Omental fat pad (tissue), 4 donors: ENCODE results near the gene GALNTL6. TPM values are rescaled to one million over a fixed set of nuclear protein-coding genes. Genes with fewer than 3 reads are reported as not detected.

ENCODE experiments used
- ATAC-seq: fragments of 150-250 bp; one replicate; pipeline ENCODE4 v1.9.1; 2016; ENCODE audit warnings: mild to moderate bottlenecking, moderate library complexity; ENCODE audit not compliant: low FRiP score
- DNase-seq: peaks from one replicate; pipeline ENCODE4 v3.0.0-alpha.2; 2019; ENCODE audit warnings: low spot score
- total RNA-seq, 4 donors: library from RNA; depleted of rRNA; stranded (reverse); fragments of >200 nt; gene quantifications; one replicate each; pipeline ENCODE4 v1.1.0, GENCODE V29; 2016
- TF ChIP-seq, protein P1 (sequence below), 3 donors: fragments of 450-650 bp; IDR thresholded peaks; one replicate each; pipeline ENCODE4 v1.5.1; 2016 to 2017; ENCODE audit warnings: antibody characterized with exemption in 3 of 3, mild to moderate bottlenecking in 3 of 3, moderate library complexity in 2 of 3

GALNTL6 gene
- total RNA-seq, 4 donors from 2014 or later = not detected

GRCh38 chr4:172109466-172109865 lies 296.3 kb downstream of the GALNTL6 start:
- no peak for ATAC-seq
- DNase-seq = no peak
- TF ChIP-seq, protein P1, sequence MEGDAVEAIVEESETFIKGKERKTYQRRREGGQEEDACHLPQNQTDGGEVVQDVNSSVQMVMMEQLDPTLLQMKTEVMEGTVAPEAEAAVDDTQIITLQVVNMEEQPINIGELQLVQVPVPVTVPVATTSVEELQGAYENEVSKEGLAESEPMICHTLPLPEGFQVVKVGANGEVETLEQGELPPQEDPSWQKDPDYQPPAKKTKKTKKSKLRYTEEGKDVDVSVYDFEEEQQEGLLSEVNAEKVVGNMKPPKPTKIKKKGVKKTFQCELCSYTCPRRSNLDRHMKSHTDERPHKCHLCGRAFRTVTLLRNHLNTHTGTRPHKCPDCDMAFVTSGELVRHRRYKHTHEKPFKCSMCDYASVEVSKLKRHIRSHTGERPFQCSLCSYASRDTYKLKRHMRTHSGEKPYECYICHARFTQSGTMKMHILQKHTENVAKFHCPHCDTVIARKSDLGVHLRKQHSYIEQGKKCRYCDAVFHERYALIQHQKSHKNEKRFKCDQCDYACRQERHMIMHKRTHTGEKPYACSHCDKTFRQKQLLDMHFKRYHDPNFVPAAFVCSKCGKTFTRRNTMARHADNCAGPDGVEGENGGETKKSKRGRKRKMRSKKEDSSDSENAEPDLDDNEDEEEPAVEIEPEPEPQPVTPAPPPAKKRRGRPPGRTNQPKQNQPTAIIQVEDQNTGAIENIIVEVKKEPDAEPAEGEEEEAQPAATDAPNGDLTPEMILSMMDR (IDR thresholded peaks at IDR 0.05) = no peak

DNA sequence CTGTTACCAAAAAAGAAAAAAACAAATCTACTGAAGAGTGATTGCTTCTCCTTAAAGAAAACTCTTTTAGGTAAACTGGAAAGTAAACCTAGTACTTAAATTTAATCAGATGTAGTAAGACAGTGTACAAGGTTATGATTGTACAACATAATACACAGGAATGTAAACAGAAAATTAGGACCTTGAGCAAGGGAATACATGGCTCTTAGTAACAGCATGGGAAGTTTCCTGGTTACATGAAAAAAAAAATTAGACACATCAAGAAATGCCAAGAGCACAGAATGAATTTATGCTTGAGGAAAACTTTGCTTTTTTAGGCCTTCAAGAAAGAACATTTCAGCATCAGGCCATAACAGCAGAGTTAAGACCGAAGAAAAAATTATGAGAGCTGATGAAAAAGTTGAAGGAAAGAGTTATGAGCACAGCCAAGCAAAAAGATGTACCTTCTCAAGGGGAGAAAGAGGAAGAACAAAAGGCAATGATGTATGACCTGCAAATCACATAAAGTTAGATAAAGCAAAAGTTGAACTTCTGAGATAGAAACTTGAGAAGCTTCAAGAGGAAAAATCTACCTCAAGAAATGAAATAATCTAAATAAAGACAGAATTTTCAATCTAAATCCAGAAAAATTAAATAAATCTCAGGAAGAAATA lies 311.6 kb downstream of the GALNTL6 start:
- ATAC-seq = no peak
- no peak for DNase-seq
- TF ChIP-seq, protein P1 (IDR thresholded peaks at IDR 0.05) = no peak

GRCh38 chr4:172125443-172125842 lies 312.2 kb downstream of the GALNTL6 start:
- no peak for DNase-seq

DNA sequence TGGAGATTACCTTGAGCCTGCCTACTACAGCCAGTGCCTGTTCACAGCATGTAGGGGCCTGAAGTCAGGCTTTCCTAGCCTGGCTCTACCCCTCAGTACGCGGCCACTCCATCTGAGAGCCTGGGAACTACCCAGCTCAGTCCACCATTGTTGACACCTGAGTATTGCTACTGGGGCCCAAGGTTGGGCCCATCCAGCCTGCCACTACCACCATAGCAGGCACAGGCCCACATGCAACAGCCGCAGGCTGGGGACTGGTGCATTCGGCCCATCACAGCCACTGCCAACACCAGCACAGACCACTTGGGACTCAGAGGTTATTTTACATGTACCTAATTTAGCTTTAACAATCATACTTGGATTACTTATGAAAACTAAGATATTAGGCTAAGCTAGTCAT lies 314.0 kb downstream of the GALNTL6 start:
- TF ChIP-seq, protein P1 (IDR thresholded peaks at IDR 0.05) = no peak
- no peak for ATAC-seq
- DNase-seq = no peak

More at GRCh38 chr4:172125443-172125842, 312.2 kb downstream of the GALNTL6 start:
- no peak for ATAC-seq
- TF ChIP-seq, protein P1 (IDR thresholded peaks at IDR 0.05) = no peak

DNA sequence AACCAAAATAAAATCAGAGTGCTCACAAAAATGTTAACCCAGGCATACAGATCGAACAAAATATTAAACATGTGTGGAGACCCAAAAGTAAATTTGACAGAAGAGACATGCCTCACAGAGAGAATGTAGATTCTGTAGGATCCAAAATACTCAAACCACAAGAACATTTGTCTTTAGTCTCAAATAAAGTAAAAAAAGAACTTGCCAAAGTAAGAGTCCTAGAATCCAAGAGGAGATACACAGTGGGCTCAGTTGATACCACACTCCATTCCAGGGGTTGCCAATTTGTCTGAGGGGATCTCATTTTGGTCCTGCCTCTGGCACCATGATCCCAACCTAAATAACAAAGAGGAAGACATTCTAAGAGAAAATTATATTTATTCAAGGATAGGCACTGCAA lies 316.4 kb downstream of the GALNTL6 start:
- DNase-seq = no peak
- TF ChIP-seq, protein P1 (IDR thresholded peaks at IDR 0.05) = no peak

DNA sequence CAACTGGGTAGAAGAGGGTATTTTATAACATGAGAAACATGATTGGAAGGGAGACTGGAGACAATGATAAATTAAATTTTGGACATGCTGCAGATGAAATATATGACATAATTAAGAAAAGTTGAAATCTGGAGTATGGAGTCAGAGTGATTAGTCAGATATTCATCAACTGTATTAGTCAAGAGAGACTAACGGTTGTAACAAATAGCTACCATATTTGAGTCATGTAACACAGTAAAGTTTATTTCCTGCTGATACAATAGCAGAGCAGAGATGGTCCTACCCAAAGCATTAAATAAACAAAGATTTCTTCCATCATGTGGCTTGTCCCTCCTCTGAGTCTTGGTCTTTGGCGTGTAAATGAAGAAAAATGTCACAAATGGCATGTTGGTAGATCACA lies 321.3 kb downstream of the GALNTL6 start:
- TF ChIP-seq, protein P1 (IDR thresholded peaks at IDR 0.05) = no peak
- DNase-seq (no peak), ATAC-seq (no peak)

More for the DNA sequence above, 316.4 kb downstream of the GALNTL6 start:
- no peak for ATAC-seq

DNA sequence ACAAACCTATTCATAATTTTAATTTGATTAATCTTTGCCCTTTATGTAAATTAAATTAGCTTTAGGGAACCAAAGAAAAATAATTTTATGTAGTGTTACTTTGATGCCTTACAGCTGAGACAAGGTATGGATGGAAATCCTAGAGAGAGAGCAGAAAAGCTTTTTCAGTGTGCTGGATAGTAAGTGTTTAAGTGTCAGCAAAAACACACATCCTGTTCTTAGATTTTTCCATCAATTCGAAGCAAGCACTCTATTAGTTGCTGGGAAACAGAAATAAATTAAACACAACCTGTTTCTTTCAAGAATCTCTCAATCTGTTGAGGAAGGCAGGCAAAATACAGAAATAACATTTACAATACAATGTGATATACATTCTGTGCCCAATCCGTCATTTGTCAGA lies 327.8 kb downstream of the GALNTL6 start:
- TF ChIP-seq, protein P1 (IDR thresholded peaks at IDR 0.05) = no peak
- no peak for DNase-seq
- ATAC-seq = no peak
